HG03175 (cell line): Measurements from ENCODE around the gene CARD14.
A peak's percentile ranks its signal among the peaks of the same experiment; 100 is the strongest.
"Not testable (repeated sequence)": the region's sequence is repeated elsewhere in the genome, so short reads cannot be mapped to it uniquely, and the experiment has no call there.

Source experiments
- ATAC-seq: cut with Tn5 transposase; IDR thresholded peaks from one replicate; pipeline ENCODE4 v1.9.1; 2021; ENCODE audit warnings: mild to moderate bottlenecking, moderate library complexity; ENCODE audit not compliant: unreplicated experiment

The CARD14 gene

GRCh38 chr17:80248001-80248893 lies 78.4 kb downstream of the CARD14 start:
- no peak for ATAC-seq

DNA sequence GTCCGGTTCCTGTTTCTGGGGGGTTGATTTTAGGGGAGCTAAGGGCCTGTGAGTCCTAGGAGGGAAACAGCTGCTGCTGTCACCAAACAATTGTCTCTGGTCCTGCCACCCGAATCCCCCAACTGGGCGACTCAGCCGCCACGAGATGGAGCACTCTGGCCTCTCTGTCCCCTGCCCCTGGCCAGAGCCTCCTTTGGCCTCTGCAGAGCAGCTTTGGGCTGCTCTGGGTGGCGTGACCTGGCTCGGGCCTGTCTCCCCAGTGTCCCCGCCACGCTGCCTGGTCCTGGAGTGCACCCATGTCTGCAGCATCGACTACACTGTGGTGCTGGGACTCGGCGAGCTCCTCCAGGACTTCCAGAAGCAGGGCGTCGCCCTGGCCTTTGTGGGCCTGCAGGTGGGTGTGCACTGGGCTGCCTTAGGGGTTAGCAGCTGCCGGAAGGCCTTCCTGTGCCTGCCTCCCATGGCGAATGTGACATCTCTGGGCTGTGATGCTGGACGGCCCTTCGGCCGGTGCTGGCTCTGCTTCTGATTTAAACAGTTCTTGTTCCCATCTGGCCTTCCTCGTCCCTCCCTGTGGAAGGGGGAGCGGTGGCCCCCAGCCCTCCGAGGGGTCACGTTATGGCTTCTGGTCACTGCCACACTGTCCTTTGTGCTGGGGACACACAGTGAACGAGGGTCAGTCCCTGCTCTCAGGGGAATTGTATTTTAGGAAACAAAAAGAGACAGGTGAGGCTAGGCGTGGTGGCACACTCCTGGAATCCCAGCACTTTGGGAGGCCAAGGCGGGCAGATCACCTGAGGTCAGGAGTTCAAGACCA lies 79.3 kb downstream of the CARD14 start:
- ATAC-seq: no peak

DNA sequence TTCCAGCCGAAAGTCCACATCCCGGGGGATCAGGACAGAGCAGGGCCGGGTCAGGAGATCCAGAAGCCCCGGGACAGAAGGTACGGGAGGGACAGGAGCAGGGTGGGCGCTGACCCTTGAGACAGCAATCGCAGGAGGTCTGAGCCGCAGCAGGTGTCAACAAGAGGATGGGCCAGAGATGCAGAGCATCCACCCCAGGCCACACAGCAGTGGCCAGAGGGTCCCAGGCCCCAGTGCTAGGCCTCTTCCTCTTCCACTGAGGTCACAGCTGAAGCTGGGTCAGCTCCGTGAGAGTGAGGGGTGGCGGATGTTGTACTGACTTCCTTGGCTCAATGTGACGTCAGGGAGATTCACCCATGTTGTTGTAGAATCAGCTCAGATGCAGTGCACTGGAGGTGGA lies 82.1 kb downstream of the CARD14 start:
- no peak for ATAC-seq

DNA sequence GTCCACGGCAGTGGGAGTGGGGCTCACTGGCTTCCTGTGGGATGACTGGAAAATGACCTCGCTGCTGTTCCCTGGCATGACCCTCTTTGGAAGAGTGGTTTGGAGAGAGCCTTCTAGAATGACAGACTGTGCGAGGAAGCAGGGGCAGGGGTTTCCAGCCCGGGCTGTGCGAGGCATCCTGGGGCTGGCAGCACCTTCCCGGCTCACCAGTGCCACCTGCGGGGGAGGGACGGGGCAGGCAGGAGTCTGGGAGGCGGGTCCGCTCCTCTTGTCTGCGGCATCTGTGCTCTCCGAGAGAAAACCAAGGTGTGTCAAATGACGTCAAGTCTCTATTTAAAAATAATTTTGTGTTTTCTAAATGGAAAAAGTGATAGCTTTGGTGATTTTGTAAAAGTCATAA lies 83.0 kb downstream of the CARD14 start:
- ATAC-seq: peak; percentile 58

DNA sequence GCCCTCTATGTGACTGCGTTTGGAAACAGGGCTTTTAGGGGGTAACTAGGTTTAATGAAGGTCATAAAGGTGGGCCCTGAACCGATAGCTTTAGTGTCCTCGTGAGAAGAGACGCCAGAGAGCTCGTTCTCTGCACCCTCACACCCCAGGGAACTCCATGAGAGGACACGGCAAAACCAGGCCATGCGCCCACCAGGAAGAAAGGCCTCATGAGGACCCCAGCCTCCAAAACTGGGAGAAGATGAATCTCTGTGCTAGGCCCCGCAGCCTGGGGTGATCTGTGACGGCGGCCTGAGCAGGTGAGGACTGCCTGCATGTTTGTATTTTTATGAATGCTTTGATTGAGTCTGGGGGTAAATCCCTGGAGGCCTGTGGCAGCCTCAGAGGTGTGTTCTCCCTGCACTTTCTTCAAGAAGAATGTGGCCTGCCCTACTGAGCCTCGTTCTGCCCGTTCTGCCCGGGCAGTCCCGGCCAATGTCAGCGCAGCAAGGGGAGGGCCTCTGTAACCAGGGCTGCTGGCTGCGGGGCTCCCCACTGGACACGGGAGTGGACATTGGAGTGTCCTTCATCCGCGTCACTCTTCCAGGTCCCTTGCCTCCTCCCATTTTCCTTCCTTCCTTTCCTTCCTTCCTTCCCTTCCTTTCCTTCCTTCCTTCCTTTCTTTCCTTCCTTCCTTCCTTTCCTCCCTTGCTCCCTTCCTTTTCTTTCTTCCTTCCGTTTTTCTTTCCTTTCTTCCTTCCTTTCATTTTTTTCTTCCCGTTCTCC lies 84.0 kb downstream of the CARD14 start:
- no peak for ATAC-seq

DNA sequence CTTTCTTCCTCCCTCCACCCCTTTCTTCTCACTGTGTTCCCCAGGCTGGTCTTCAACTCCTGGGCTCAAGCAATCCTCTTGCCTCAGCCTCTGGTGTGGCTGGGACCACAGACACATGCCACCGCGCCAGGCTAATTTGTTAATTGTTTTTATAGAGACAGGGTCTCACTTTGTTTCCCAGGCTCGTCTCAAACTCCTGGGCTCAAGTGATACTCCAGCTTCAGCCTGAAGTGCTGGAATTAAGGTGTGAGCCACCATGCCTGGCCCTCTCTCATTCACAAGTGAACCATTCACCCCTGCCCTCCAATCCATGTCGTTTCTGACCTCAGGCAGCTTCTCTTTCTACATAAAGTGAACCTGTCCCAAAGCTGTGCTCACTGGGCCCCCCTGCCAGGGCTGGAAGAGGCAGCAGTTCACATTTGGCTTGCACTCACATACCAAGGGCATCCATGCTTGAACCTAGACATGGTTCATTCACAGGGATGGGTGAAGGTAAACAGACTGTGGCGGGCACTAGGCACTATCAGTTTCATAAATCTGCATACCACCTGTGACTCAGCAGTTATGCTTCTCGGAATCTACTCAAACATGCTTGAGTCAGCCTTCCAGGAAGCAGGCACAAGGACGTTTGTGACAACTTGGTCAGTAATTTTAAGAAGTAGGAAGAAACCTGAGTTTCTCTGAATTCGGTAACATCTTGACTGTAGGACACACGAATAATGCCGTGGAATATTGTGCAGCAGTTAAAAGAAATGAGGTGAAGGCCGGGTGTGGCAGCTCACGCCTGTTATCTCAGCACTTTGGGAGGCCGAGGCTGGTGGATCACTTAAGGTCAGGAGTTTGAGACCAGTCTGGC lies 84.8 kb downstream of the CARD14 start:
- no peak for ATAC-seq

DNA sequence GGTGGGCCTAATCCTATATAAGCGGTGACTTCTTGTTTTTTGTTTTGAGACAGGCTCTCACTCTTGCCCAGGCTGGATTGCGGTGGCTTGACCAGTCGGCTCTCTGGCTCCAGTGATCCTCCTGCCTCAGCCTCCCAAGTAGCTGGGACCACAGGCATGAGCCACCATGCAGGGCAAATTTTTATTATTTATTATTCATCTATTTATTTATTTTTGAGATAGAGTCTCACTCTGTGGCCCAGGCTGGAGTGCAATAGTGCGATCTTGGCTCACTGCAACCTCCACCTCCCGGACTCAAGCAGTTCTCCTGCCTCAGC lies 86.2 kb downstream of the CARD14 start:
- ATAC-seq: no peak

GRCh38 chr17:80257716-80258213 lies 87.9 kb downstream of the CARD14 start:
- ATAC-seq: no peak

GRCh38 chr17:80258296-80258695 lies 88.5 kb downstream of the CARD14 start:
- not testable (repeated sequence) for ATAC-seq
